GM23338 (cell line): ENCODE data around the gene SLC15A5.

Source experiments
- CTCF ChIP-seq, 2 experiments: fragments of 200-600 bp in 1 of 2; sonication (generic) in 1 of 2; conservative IDR thresholded peaks; 2 replicates each; pipeline versions ENCODE4 v1.5.1 to v1.6.1; 2016 to 2017; ENCODE audit warnings: antibody characterized with exemption in 2 of 2, low read depth in 2 of 2, mild to moderate bottlenecking in 2 of 2, moderate library complexity in 1 of 2
- EZH2phosphoT487 ChIP-seq: fragments of 200-600 bp; sonication (generic); IDR thresholded peaks from one replicate; pipeline ENCODE4 v1.8.1; 2018; ENCODE audit warnings: antibody characterized with exemption; ENCODE audit not compliant: unreplicated experiment

GRCh38 chr12:16150276-16150675, 127.2 kb downstream of the SLC15A5 start:
- TF ChIP-seq CTCF (conservative IDR thresholded peaks at IDR 0.05; ENCODE audit: low read depth in 2 of 2) (no peak), EZH2phosphoT487 (no peak)
